Amygdala (tissue), 56 donors: ENCODE measurements around the gene FAM171A2.
"Not testable (repeated sequence)": the region's sequence is repeated elsewhere in the genome, so short reads cannot be mapped to it uniquely, and the experiment has no call there.

Experiments
- DNase-seq, 56 donors: peaks; one replicate each; lab custom pipeline; 2025; lab: John Stamatoyannopoulos, UW

Gene FAM171A2

GRCh38 chr17:44384281-44384822 lies 20.7 kb upstream of the FAM171A2 start:
- DNase-seq = no peak

- DNase-seq = no peak
Measured at GRCh38 chr17:44383861-44384260, 20.2 kb upstream of the FAM171A2 start.

DNA sequence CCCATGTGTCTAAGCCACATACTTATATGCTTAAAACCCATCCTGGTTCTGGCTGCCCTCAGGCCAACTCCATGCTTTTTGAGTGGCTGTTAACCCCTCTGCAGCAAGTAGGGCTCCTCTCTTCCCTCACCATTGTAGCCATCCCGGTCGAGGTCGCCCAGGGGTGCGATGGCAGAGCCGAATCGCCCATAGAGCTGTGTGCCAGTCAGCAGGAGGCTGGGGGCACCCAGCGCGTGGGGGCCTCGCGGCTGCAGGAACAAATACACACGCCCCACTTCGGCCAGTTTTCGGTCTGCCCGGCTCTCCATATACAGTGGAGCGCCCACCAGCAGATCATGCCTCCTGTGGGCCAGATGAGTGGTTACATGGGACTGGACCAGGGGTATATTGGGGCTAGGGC lies 19.7 kb upstream of the FAM171A2 start:
- no peak for DNase-seq

DNA sequence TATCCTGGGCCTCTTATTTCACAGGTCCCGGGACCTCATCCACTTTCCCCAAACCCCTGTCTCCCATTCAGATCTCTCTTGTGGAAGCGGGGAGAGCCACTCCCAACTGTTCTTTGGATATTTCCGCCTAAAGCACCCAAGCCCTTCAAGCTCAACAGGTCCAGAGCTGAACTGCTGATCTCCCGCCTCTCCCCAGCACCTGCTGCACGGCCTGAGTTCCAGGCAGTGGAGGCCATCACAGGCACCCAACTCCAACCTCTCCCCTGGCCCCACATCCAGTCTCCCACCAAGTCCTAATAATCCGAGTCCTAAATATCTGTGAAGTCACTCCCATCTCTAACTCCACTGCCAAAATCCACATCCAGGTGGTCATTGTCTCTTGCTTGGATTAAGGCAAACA lies 19.3 kb upstream of the FAM171A2 start:
- no peak for DNase-seq

GRCh38 chr17:44381810-44382305 lies 18.2 kb upstream of the FAM171A2 start:
- no peak for DNase-seq

- no peak for DNase-seq
Measured at GRCh38 chr17:44380767-44381166, 17.1 kb upstream of the FAM171A2 start.

GRCh38 chr17:44379887-44380286 lies 16.2 kb upstream of the FAM171A2 start:
- DNase-seq = no peak

DNA sequence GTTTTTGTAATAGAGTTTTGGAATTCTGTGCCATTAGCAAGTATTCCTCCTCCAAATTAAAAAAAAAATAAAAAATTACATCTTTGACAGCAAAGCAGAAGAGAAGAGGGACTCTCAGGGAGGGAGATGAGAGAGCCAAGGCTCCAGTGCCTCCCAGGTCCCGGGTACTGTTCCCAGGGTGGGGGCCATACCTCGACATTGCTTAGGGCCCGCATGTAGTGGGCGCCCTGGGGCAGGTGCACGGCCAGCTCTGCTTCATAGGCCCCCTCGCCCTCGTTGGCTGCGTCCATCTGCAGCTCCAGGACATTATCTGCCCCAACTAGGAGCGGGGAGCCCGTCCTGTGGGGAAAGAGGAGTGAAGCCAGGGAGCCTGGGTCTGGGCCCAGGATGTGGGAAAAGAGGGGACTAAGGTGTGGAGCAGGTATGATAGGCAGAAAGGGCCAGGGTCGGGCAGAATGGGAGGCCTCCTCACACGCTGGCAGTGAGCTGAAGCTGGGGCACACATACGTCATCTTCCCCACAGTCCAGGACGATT lies 14.6 kb upstream of the FAM171A2 start:
- no peak for DNase-seq

GRCh38 chr17:44376779-44377178 lies 13.1 kb upstream of the FAM171A2 start:
- no peak for DNase-seq

DNA sequence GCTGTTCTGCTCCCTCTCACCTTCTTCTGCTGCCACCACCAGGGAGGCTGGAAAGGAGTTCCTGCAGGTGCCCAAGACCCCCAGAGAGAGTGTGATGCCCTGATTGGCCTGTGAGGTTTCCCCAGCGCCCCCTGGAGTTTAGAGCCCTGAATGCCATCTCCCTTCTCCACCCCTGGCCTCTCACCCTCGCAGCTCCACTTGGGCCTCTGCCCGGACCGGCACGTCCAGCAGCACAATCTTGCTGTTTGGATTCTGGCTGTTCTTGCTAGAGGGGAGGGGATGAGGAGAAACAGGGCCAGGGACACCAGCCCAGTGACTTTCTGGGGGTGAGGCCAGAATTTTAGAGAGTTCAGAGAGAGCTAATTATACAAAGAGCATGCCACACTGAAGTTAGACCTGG lies 12.5 kb upstream of the FAM171A2 start:
- DNase-seq = peak in 23 of 56 donors; percentile 10 to 71 (median 40)

GRCh38 chr17:44375196-44376017 lies 11.8 kb upstream of the FAM171A2 start:
- DNase-seq = no peak

DNA sequence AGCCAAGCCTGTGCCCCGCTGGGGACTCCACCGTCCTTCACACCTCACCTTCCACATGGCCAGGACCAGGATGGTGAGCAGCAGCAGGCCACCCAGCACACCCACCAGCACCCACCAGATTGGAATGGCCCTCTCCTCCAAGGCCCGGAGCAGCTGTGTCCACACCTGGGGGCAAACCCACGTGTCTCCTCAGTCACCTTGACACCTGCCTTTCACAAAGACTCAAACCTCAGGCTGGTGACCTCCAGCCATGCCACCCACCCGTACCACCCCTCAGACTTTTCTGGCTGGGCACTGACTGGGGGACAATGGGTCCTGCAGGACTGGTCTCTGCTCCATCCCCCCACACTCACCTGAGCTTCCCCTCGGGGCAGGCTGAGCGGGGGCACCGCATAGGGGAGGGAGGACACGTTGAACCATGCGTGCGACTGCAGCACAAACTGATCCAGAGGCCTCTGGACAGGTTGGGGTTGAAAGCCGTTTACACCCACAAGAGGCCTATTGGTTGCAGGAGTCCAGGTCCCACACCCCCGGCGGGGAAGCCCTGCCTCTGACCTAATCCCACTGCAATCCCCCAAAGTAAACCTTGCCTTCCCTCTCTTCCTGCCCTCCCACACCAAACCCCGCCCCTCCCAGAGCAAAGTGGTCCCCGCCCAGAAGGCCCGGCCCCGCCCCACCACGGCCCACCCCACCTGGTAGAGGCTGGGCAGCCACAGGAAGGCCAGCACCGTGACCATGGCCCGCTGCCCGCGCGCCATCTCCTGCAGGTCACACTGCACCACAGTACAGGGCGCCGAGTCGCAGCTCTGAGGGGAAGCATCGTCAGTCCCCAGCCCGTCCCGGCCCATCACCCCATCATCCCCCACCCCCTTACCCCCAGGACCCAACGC lies 10.9 kb upstream of the FAM171A2 start:
- no peak for DNase-seq

DNA sequence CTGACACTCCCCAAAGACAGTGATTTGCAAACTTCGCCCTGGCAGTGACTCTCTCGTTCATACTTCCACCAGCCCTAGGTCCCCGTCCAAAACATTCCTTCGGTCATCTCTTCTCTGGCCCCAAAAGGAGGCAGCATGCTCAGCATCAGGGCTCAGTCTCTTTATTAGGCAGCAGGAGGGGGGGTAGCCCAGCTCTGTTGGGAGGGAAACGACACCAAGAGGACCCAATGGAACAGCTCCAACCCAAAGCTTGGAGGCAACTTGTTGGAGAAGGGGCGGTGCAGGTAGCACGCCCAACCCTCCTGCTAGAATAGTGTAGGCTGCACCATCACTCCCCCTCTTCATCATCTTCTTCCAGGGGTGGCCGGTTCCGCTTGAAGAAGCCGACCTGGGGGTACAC lies 8.4 kb upstream of the FAM171A2 start:
- no peak for DNase-seq

GRCh38 chr17:44369414-44370023 lies 5.9 kb upstream of the FAM171A2 start:
- DNase-seq = not testable (repeated sequence)

DNA sequence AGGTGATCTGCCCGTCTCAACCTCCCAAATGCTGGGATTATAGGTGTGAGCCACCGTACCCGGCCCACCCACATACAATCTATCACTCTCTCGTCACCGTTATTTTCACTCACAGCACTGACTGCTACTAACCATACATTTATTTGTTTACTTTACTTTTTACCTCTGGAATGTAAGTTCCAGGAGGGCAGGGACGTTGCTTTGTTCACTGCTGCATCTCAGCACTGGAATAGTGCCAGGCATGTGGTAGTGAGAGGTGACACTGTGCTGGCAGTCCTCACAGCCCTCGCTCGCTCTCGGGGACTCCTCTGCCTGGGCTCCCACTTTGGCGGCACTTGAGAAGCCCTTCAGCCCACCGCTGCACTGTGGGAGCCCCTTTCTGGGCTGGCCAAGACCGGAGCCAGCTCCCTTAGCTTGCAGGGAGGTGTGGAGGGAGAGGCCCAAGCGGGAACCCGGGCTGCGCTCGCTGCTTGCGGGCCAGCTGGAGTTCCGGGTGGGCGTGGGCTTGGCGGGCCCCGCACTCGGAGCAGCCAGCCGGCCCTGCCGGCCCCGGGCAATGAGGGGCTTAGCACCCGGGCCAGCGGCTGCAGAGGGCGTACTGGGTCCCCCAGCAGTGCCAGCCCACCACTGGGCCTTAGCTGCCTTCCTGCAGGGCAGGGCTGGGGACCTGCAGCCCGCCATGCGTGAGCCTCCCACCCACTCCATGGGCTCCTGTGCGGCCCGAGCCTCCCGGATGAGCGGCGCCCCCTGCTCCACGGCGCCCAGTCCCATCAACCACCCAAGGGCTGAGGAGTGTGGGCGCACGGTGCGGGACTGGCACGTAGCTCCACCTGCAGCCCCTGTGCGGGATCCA lies 5.0 kb upstream of the FAM171A2 start:
- not testable (repeated sequence) for DNase-seq

DNA sequence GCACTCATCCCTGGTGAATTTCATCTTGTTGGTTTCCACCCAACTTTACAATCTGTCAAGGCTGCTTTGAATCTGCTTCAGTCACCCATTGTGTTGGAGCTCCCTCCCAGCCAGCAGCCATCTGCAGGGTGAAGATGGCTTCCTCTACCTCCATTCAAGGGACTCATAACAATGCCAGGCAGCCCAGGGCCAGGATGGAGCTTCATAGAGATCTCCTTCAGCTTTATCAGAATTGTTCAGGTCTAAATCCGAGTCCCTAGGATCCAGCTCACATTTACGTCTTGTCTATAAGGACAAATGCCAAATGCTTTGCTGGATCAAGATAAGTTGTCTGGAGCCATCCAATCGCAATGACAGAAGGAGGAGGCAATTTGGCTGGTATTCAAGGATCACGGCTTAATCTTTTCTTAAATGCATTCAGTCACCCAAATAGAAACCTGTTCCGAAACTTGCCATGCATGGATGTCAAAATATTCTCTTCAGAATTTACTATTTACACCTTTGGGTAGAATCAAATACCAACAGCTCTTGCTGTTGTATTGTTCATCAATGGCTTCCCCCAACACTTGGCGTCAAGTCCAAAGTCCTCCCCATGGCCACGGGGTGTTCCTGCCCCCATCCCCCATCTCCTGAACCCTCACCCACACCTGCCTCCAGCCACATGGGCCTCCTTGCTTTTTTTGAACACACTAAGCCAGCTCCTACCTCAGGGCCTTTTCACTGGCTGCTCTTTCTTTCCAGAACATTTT lies 3.8 kb upstream of the FAM171A2 start:
- peak in 4 of 56 donors; percentile 12 to 48 (median 22) for DNase-seq

DNA sequence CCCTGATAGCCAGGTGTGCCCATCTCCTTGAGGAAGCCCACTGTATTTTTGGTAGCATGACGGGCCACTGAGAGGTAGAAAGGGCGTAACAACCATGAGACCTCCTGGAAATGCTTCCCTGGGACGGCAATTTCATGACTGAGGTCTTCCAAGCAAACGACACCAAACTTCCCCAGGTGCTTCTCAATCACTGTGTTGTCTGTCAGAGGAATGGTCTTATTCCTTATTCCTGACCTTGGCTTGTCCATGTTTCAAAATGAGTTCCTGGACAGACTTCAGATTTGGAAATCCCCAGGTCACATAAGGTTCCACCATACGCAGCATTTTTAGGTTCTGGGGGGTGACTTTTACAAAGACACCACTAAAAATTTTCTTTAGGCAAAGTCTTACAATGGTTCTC lies 1.4 kb upstream of the FAM171A2 start:
- not testable (repeated sequence) for DNase-seq

GRCh38 chr17:44362949-44363612 lies 572 bp downstream of the FAM171A2 start:
- peak in 4 of 56 donors; percentile 13 to 43 (median 24) for DNase-seq
